Uterus (tissue), 4 donors: ENCODE results near the gene HERC4. TPM values are rescaled to one million over a fixed set of nuclear protein-coding genes. Genes with fewer than 3 reads are reported as not detected.
"Not testable (repeated sequence)": the region's sequence is repeated elsewhere in the genome, so short reads cannot be mapped to it uniquely, and the experiment has no call there.

Experiments
- DNase-seq, 2 donors: peaks; one replicate each; pipeline ENCODE4 v3.0.0-alpha.2; 2019 to 2020
- H3K27ac ChIP-seq, 2 donors: fragments of 200-600 bp; sonication (generic); 1 replicate in 1 of 2; 2 replicates in 1 of 2; pipeline ENCODE4 v1.5.1; 2016 to 2018
- H3K27me3 ChIP-seq, 2 donors: fragments of 200-600 bp; sonication (generic); one replicate each; pipeline ENCODE4 v1.5.1; 2018 to 2019; ENCODE audit warnings: control low read depth in 1 of 2
- H3K36me3 ChIP-seq, 2 donors: fragments of 200-600 bp; sonication (generic); one replicate each; pipeline ENCODE4 v1.5.1; 2019; ENCODE audit warnings: control low read depth in 1 of 2
- H3K4me1 ChIP-seq, 2 donors: fragments of 200-600 bp; sonication (generic); one replicate each; pipeline ENCODE4 v1.5.1; 2018 to 2019; ENCODE audit warnings: control low read depth in 1 of 2
- H3K4me3 ChIP-seq, 2 donors: fragments of 200-600 bp; sonication (generic); 1 replicate in 1 of 2; 2 replicates in 1 of 2; pipeline ENCODE4 v1.5.1; 2018 to 2019; ENCODE audit warnings: mild to moderate bottlenecking in 1 of 2
- H3K9me3 ChIP-seq, 2 donors: fragments of 200-600 bp; sonication (generic); one replicate each; pipeline ENCODE4 v1.5.1; 2019; ENCODE audit warnings: control low read depth in 1 of 2
- POLR2A ChIP-seq, 2 donors: fragments of 450-650 bp; IDR thresholded peaks; one replicate each; pipeline ENCODE4 v1.6.1; 2016; ENCODE audit warnings: antibody characterized with exemption in 2 of 2, mild to moderate bottlenecking in 1 of 2, moderate library complexity in 1 of 2
- intact Hi-C: fragments of 100-400 bp; cut with DNase I; formaldehyde crosslinking; loops from one replicate; pipeline ENCODE4 v1.15.1; 2023; ENCODE audit warnings: low total_unique reads
- small RNA-seq: library from RNA; depleted of rRNA; stranded (forward); fragments of <200 nt; gene quantifications from one replicate; pipeline ENCODE3, GENCODE V24; 2016
- total RNA-seq, 4 donors: library from RNA; depleted of rRNA in 3 of 4; stranded (reverse); fragments of >200 nt in 3 of 4; gene quantifications; one replicate each; pipeline versions ENCODE4 v1.1.0 to v1.2.4, GENCODE V29; 2014 to 2023
- TF ChIP-seq, protein P1 (sequence below), 4 experiments: fragments of 200-600 bp in 2 of 4; fragments of 450-650 bp in 2 of 4; sonication (generic) in 2 of 4; IDR thresholded peaks; one replicate each; pipeline ENCODE4 v1.5.1; 2016 to 2019; ENCODE audit warnings: antibody characterized with exemption in 4 of 4, mild to moderate bottlenecking in 2 of 4, moderate library complexity in 1 of 4
- donor health status: DM: yes; HTN: yes; CAD: no.

The HERC4 gene
- total RNA-seq, 4 donors from 2014 or later: 31.8 to 119 (median 56.2) TPM

DNA sequence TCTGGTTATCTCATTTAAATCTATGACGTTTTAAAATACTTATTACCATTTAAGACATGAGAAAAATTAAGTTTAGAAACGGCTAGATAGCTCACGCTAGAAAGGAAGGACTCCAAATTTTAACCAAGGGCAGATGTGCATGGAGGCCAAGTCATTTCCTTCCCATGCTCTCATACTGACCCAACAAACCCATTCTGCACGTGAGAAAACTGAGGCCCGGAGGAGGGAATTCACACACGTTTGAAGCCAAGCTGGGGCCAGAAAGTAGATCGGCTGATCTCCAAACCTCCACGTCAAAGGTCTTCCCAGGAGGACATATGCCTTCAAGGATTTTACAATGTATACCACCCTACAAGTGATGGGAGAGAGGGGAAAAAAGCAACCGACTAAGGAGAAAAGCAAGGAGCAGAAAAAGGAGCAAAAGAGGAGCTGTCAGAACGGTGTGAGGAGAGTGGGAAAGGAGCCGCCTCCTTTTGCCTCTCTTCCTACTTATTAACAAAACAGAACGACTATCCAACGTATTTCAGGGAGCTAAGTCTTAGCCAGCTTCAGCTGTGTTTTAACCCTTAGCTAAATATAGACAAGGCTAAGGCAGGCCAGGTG lies 191.3 kb downstream of the HERC4 start:
- H3K9me3 ChIP-seq: no peaks in the 10 kb centered on the region
- H3K36me3 ChIP-seq: no peaks in the 10 kb centered on the region
- TF ChIP-seq POLR2A (IDR thresholded peaks at IDR 0.05): no peak
- TF ChIP-seq, protein P1, sequence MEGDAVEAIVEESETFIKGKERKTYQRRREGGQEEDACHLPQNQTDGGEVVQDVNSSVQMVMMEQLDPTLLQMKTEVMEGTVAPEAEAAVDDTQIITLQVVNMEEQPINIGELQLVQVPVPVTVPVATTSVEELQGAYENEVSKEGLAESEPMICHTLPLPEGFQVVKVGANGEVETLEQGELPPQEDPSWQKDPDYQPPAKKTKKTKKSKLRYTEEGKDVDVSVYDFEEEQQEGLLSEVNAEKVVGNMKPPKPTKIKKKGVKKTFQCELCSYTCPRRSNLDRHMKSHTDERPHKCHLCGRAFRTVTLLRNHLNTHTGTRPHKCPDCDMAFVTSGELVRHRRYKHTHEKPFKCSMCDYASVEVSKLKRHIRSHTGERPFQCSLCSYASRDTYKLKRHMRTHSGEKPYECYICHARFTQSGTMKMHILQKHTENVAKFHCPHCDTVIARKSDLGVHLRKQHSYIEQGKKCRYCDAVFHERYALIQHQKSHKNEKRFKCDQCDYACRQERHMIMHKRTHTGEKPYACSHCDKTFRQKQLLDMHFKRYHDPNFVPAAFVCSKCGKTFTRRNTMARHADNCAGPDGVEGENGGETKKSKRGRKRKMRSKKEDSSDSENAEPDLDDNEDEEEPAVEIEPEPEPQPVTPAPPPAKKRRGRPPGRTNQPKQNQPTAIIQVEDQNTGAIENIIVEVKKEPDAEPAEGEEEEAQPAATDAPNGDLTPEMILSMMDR (IDR thresholded peaks at IDR 0.05): no peak
- no peaks in the 10 kb centered on the region for H3K27me3 ChIP-seq
- peaks cover 0 to 9% of the 10 kb centered on the region in 2 donors for H3K4me1 ChIP-seq
- intact Hi-C loops: no loop called here
- peak overlapping the region; percentile 90 to 98 for H3K27ac ChIP-seq
- DNase-seq: peak in 1 of 2 donors; percentile 26
- H3K4me3 ChIP-seq: peak overlapping the region; percentile 61 to 80

GRCh38 chr10:67878133-67878532 lies 196.9 kb downstream of the HERC4 start:
- intact Hi-C loops: no loop called here
- Histone ChIP-seq H3K27me3 (no peaks in the 10 kb centered on the region), H3K4me3 (no peak overlapping the region), H3K36me3 (no peaks in the 10 kb centered on the region), H3K4me1 (no peaks in the 10 kb centered on the region), H3K9me3 (no peaks in the 10 kb centered on the region), H3K27ac (no peak overlapping the region)
- TF ChIP-seq, protein P1 (IDR thresholded peaks at IDR 0.05): no peak
- no peak for TF ChIP-seq POLR2A (IDR thresholded peaks at IDR 0.05)
- no peak for DNase-seq

- H3K27me3 ChIP-seq, H3K4me3 ChIP-seq, intact Hi-C loops, DNase-seq, H3K27ac ChIP-seq, H3K9me3 ChIP-seq, H3K4me1 ChIP-seq, H3K36me3 ChIP-seq: not testable (repeated sequence)
These were observed 197.7 kb downstream of the HERC4 start for GRCh38 chr10:67877421-67877820.

GRCh38 chr10:67875340-67876238 lies 199.5 kb downstream of the HERC4 start:
- intact Hi-C loops: no loop called here
- Histone ChIP-seq H3K36me3 (no peaks in the 10 kb centered on the region), H3K9me3 (no peaks in the 10 kb centered on the region), H3K4me3 (no peak overlapping the region), H3K27ac (no peak overlapping the region), H3K4me1 (no peaks in the 10 kb centered on the region), H3K27me3 (no peaks in the 10 kb centered on the region)
- no peak for DNase-seq
- TF ChIP-seq, protein P1 (IDR thresholded peaks at IDR 0.05): no peak
- TF ChIP-seq POLR2A (IDR thresholded peaks at IDR 0.05): no peak

Small RNA genes lying within 50 kb of the gene (small RNA-seq; reads per million reads assigned to genes)
- not detected for gene RN7SL220P

Other genes starting within 250 kb of the HERC4 start
- gene DNAJC12, start 237.1 kb downstream of the HERC4 start, total RNA-seq: 1 to 10 TPM in 3 of 4 donors, under 1 TPM in 1; 0.77 to 8.8 (median 6.0) TPM
- 10 to 100 TPM in 3 of 4 donors, 1 to 10 TPM in 1; 9.5 to 47.7 (median 37.1) TPM for gene SIRT1, start 190.6 kb downstream of the HERC4 start, total RNA-seq
- not detected for gene MYPN, start 34.2 kb upstream of the HERC4 start, total RNA-seq
- gene ATOH7, start 156.8 kb upstream of the HERC4 start, total RNA-seq: not detected